Suprapubic skin (tissue), 4 donors: Measurements from ENCODE around the gene PPP2R5B.

Experiments used
- EP300 ChIP-seq: sonication (generic); formaldehyde crosslinking; IDR thresholded peaks from one replicate; pipeline ENCODE4 v1.6.1; 2017; ENCODE audit warnings: antibody characterized with exemption
- POLR2A ChIP-seq, 2 donors: fragments of 450-650 bp; IDR thresholded peaks; one replicate each; pipeline ENCODE4 v1.6.1; 2017; ENCODE audit warnings: antibody characterized with exemption in 2 of 2, mild to moderate bottlenecking in 2 of 2, moderate library complexity in 2 of 2
- POLR2AphosphoS5 ChIP-seq, 3 donors: sonication (generic); formaldehyde crosslinking; IDR thresholded peaks; one replicate each; pipeline ENCODE4 v1.6.1; 2017; ENCODE audit warnings: antibody characterized with exemption in 3 of 3
- TF ChIP-seq, protein P1 (sequence below), 2 donors: fragments of 200-600 bp in 1 of 2; fragments of 450-650 bp in 1 of 2; sonication (generic) in 1 of 2; IDR thresholded peaks; one replicate each; pipeline ENCODE4 v1.5.1; 2016 to 2019; ENCODE audit warnings: antibody characterized with exemption in 2 of 2, mild to moderate bottlenecking in 1 of 2, moderate library complexity in 1 of 2

DNA sequence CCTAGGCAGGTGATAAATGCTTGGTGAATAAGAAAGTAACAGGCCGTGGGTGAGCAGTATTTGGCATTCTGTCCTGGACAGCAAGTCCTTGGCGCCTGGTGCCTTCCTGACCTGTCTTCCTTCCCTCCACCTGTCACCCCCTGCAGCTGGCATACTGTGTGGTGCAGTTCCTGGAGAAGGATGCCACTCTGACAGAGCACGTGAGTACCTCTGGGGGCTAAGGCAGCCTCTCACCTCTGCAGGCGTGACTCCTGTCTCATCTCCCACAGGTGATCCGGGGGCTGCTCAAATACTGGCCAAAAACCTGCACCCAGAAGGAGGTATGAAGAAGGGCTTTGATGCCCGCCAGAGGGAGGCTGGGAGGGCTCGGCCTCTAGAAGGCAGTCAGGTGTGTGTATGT, 6.8 kb downstream of the PPP2R5B start:
- TF ChIP-seq, protein P1, sequence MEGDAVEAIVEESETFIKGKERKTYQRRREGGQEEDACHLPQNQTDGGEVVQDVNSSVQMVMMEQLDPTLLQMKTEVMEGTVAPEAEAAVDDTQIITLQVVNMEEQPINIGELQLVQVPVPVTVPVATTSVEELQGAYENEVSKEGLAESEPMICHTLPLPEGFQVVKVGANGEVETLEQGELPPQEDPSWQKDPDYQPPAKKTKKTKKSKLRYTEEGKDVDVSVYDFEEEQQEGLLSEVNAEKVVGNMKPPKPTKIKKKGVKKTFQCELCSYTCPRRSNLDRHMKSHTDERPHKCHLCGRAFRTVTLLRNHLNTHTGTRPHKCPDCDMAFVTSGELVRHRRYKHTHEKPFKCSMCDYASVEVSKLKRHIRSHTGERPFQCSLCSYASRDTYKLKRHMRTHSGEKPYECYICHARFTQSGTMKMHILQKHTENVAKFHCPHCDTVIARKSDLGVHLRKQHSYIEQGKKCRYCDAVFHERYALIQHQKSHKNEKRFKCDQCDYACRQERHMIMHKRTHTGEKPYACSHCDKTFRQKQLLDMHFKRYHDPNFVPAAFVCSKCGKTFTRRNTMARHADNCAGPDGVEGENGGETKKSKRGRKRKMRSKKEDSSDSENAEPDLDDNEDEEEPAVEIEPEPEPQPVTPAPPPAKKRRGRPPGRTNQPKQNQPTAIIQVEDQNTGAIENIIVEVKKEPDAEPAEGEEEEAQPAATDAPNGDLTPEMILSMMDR (IDR thresholded peaks at IDR 0.05), result no peak
- no peak for TF ChIP-seq EP300
- no peak for TF ChIP-seq POLR2A (IDR thresholded peaks at IDR 0.05)
- no peak for TF ChIP-seq POLR2AphosphoS5 (IDR thresholded peaks at IDR 0.05)
